GM12872 (cell line): ENCODE results near the gene DDIT4.

ENCODE experiments used
- CTCF ChIP-seq: IDR thresholded peaks from 3 replicates; pipeline ENCODE4 v1.5.1; 2011; ENCODE audit warnings: low read depth, mild to moderate bottlenecking, low read length, moderate library complexity; ENCODE audit not compliant: insufficient read depth

Gene DDIT4

DNA sequence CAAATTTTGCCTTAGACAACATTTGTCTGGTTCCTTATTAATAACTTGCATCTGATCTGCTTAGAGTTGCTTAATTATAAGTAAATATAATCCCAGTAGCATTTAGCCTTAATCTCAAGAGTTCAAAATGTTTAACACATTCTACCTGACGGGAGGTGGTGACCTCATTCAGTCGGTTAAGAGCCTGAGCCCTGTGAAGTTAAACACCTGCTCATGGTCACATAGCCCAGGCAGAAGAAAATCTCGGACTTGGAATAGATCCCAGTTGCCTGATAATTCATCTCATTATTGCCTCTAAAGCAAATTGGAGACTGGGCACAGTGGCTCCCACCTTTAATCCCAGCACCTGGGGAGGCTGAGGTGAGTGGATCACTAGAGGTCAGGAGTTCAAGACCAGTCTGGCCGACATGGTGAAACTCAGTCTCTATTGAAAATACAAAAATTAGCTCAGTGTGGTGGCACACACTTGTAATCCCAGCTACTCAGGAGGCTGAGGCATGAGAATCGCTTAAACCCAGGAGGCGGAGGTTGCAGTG, 39.1 kb upstream of the DDIT4 start:
- TF ChIP-seq CTCF: no peak

- TF ChIP-seq CTCF: no peak
These were observed 38.0 kb upstream of the DDIT4 start for GRCh38 chr10:72235544-72236279.

- no peak for TF ChIP-seq CTCF
These were observed 35.1 kb upstream of the DDIT4 start for GRCh38 chr10:72238392-72239175.

DNA sequence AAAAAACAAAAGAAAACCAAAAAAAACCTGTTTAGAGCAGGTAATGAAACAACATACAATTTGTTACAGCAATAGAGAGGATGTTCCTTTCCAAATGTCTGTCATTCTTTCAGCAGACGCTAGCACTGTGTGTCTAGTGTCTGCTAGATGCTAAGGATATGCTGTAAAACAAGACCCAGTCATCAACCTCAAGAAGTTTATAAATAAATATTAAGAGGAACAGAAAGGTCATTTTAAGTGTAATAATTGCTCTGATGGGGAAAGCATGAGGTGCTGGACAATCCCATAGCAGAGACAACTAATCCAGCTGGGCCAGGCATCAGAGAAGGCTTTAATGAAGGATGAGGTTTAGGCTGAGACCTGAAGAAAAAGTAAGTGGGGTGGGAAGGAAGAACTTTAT, 34.3 kb upstream of the DDIT4 start:
- no peak for TF ChIP-seq CTCF

- no peak for TF ChIP-seq CTCF
These were observed 33.4 kb upstream of the DDIT4 start for GRCh38 chr10:72240371-72240770.

DNA sequence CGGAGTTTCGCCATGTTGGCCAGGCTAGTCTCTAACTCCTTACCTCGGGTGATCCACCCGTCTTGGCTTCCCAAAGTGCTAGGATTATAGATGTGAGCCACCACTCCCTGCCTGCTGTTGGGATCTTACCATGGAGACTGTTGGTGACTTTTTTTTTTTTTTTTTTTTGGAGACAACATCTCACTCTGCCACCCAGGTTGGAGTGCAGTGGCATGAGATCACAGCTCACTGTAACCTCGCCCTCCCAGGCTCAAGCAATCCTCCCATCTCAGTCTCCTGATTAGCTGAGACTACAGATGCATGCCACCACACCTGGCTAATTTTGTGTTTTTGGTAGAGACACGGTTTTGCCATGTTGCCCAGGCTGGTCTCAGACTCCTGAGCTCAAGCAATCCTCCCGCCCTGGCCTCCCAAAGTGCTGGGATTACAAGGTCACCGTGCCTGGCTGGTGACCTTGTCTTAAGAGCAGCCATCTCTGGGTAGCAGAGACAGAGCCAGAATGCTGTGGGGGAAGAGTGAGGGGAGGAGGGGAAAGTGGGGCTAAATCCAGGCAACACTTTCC, 32.0 kb upstream of the DDIT4 start:
- no peak for TF ChIP-seq CTCF

GRCh38 chr10:72242675-72243074, 31.0 kb upstream of the DDIT4 start:
- no peak for TF ChIP-seq CTCF
